ENCODE data around the gene PAPPA2.

DNA sequence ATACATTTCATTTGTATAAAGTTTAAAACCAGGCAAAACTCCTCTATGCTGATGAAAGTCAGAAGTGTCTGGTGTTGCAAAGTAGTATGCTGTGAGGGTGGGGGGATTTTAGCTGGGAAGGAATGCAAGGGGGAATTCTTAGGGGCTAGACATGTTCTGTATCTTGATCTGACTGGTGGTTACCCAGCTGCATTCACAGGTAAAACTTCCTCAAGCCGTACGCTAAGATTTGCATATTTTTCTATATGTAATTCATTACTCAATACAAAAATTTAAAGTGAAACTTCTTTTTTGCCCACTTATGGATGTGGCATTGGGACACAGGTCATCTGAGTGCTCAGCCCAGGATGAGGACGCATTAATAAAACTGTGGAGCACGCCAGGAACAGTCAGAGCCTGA is 323.3 kb downstream of the PAPPA2 start:
- TF ChIP-seq, protein P1, sequence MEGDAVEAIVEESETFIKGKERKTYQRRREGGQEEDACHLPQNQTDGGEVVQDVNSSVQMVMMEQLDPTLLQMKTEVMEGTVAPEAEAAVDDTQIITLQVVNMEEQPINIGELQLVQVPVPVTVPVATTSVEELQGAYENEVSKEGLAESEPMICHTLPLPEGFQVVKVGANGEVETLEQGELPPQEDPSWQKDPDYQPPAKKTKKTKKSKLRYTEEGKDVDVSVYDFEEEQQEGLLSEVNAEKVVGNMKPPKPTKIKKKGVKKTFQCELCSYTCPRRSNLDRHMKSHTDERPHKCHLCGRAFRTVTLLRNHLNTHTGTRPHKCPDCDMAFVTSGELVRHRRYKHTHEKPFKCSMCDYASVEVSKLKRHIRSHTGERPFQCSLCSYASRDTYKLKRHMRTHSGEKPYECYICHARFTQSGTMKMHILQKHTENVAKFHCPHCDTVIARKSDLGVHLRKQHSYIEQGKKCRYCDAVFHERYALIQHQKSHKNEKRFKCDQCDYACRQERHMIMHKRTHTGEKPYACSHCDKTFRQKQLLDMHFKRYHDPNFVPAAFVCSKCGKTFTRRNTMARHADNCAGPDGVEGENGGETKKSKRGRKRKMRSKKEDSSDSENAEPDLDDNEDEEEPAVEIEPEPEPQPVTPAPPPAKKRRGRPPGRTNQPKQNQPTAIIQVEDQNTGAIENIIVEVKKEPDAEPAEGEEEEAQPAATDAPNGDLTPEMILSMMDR (IDR thresholded peaks at IDR 0.05), result no peak
- no peak for TF ChIP-seq EZH2 (IDR thresholded peaks at IDR 0.05; ENCODE audit: borderline replicate concordance, insufficient read depth, low read depth, low read length, poor library complexity, severe bottlenecking)

Measured in B cell (primary cell).